Neural progenitor cell (in vitro differentiated cells): Measurements from ENCODE around the gene IDS.

Experiments used
- EZH2 ChIP-seq: fragments of 200-600 bp; sonication (generic); IDR thresholded peaks from 2 replicates; pipeline ENCODE4 v1.6.1; 2017; ENCODE audit warnings: antibody characterized with exemption, mild to moderate bottlenecking, moderate library complexity
- EZH2phosphoT487 ChIP-seq: fragments of 200-600 bp; sonication (generic); IDR thresholded peaks from 2 replicates; pipeline ENCODE4 v1.6.1; 2017; ENCODE audit warnings: antibody characterized with exemption
- TF ChIP-seq, protein P1 (sequence below): fragments of 200-600 bp; sonication (generic); IDR thresholded peaks from 2 replicates; pipeline ENCODE4 v1.5.1; 2017; ENCODE audit warnings: antibody characterized with exemption, mild to moderate bottlenecking

DNA sequence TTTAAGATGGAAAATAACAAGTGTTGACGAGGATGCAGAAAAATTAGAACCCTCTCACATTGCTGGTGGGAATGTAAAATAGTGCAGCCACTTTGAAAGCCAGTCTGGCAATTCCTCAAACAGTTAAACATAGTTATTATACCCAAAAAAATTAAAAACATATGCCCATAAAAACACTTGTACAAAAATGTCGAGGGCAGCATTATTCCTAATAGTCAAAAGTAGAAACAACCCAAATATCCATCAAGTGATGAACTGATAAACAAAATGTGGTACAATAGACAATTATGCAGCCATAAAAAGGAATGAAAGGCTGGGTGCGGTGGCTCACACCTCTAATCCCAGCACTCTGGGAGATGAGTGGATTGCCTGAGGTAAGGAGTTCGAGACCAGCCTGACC is 6.3 kb downstream of the IDS start:
- TF ChIP-seq, protein P1, sequence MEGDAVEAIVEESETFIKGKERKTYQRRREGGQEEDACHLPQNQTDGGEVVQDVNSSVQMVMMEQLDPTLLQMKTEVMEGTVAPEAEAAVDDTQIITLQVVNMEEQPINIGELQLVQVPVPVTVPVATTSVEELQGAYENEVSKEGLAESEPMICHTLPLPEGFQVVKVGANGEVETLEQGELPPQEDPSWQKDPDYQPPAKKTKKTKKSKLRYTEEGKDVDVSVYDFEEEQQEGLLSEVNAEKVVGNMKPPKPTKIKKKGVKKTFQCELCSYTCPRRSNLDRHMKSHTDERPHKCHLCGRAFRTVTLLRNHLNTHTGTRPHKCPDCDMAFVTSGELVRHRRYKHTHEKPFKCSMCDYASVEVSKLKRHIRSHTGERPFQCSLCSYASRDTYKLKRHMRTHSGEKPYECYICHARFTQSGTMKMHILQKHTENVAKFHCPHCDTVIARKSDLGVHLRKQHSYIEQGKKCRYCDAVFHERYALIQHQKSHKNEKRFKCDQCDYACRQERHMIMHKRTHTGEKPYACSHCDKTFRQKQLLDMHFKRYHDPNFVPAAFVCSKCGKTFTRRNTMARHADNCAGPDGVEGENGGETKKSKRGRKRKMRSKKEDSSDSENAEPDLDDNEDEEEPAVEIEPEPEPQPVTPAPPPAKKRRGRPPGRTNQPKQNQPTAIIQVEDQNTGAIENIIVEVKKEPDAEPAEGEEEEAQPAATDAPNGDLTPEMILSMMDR = no peak
- TF ChIP-seq EZH2phosphoT487 (no peak), EZH2 (no peak)
